Measurements from ENCODE around the gene TSBP1. TPM values are rescaled to one million over a fixed set of nuclear protein-coding genes. Genes with fewer than 3 reads are reported as not detected.

TSBP1 gene
- total and polyA plus RNA-seq, 2 of the 8 experiments (the other 6 are each of a cell fraction or from before 2014, with no cell fraction given), result not detected

DNA sequence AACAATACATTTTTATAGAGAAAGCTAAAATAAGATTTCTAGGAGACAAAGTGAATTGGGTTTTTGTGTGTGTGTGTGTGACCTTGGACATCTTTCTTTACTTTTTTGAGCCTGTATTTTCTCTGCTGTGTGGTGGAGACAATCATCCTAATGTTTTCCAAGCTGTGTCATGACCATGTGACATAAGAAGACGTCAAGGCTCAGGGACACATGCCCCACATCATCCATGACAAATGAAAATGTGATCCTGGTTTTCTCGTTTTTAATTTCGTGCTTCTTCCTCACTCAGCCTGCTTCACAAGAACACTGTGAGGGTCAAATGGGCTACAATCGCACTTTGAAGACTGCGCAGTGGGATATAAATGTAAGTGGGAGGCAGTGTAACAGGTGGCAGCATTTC, 39.2 kb upstream of the TSBP1 start:
- Histone ChIP-seq H2BK120ac (replicated peaks; ENCODE audit: low read depth, low read length) (no peak overlapping the region), H3K4me3 (ENCODE audit: extremely low read depth in 1 of 4, insufficient read depth in 2 of 4, low read depth in 3 of 4, low read length in 4 of 4) (no peak overlapping the region), H4K5ac (ENCODE audit: insufficient read length, low read depth, low read length) (no peak overlapping the region), H3K9me3 (ENCODE audit: insufficient read depth in 2 of 2, low read depth in 1 of 2, low read length in 1 of 2) (no peaks in the 10 kb centered on the region), H2BK20ac (ENCODE audit: low read length) (no peak overlapping the region), H3K36me3 (ENCODE audit: control insufficient read depth in 2 of 4, insufficient read depth in 4 of 4, low read length in 3 of 4) (no peaks in the 10 kb centered on the region), H2AK5ac (ENCODE audit: low read depth, low read length) (no peak overlapping the region), H3K18ac (ENCODE audit: extremely low read depth, low read length) (no peak overlapping the region), H3K23me2 (ENCODE audit: low read depth, low read length) (no peaks in the 10 kb centered on the region), H3K9ac (replicated peaks in 1 of 4; ENCODE audit: extremely low read depth in 1 of 4, low read depth in 3 of 4, low read length in 3 of 4) (no peak overlapping the region), H2BK12ac (ENCODE audit: low read depth, low read length) (no peak overlapping the region), H4K8ac (ENCODE audit: extremely low read depth, insufficient read depth, low read length) (no peak overlapping the region), H4K91ac (replicated peaks; ENCODE audit: insufficient read length, low read length) (no peak overlapping the region), H3K14ac (ENCODE audit: insufficient read length) (no peak overlapping the region), H3K4me2 (ENCODE audit: insufficient read depth in 1 of 2, low read depth in 2 of 2, low read length in 2 of 2) (no peak overlapping the region), H3K27ac (ENCODE audit: low read depth, low read length) (no peak overlapping the region), H3K56ac (replicated peaks; ENCODE audit: insufficient read length, low read depth, low read length) (no peak overlapping the region), H2BK5ac (ENCODE audit: low read depth, low read length) (no peak overlapping the region), H3K27me3 (replicated peaks in 1 of 4; ENCODE audit: control insufficient read depth in 3 of 4, extremely low read depth in 1 of 4, insufficient read depth in 3 of 4, low read length in 3 of 4) (peaks cover 0 to 12% (median 1%) of the 10 kb centered on the region in 4 experiments; a peak in 1 of 7 replicates), H4K20me1 (replicated peaks in 1 of 2; ENCODE audit: control insufficient read depth in 1 of 2, insufficient read depth in 2 of 2, low read length in 2 of 2) (peaks cover 0 to 1% of the 10 kb centered on the region in 2 experiments), H3K4me1 (replicated peaks in 1 of 4; ENCODE audit: control insufficient read depth in 3 of 4, insufficient read depth in 4 of 4, low read length in 3 of 4) (peaks cover 0 to 6% (median 2%) of the 10 kb centered on the region in 4 experiments; a peak in 3 of 7 replicates), H2BK15ac (ENCODE audit: low read length) (no peak overlapping the region), H3K23ac (ENCODE audit: insufficient read length) (no peak overlapping the region), H3K4ac (replicated peaks; ENCODE audit: insufficient read length, low read depth, low read length) (no peak overlapping the region), H3K79me2 (ENCODE audit: control insufficient read depth in 1 of 2, insufficient read depth in 2 of 2, low read length in 2 of 2) (no peaks in the 10 kb centered on the region), H3K79me1 (ENCODE audit: low read depth, low read length) (no peaks in the 10 kb centered on the region), H2AFZ (ENCODE audit: low read length) (no peak overlapping the region)
- ChIA-PET CTCF (ENCODE audit: partially characterized antibody) (interaction anchor here (1.0 to 5.7 kb wide), 4 partner anchors 8 to 163 kb away, joined by 3 to 51 read pairs (median 23); no protein-coding TSS in a partner anchor), POLR2A (ENCODE audit: partially characterized antibody) (no interaction called here)
- no peak for DNase-seq (ENCODE audit: low read depth in 1 of 2, low spot score in 2 of 2)
- no peak for TF ChIP-seq SUZ12 (IDR thresholded peaks at IDR 0.05; ENCODE audit: low read length)
- no peak for FAIRE-seq
- 65% methylated on average over 5 of the region's 5 CpGs; no CpG with 5 or more reads in 1 of the 2 experiments for WGBS, 2 experiments (ENCODE audit: extremely low coverage in 1 of 2, insufficient coverage in 1 of 2, insufficient read length in 1 of 2, insufficient replicate concordance in 2 of 2, low coverage in 1 of 2, low lambda C conversion rate in 2 of 2, missing lambda C conversion rate in 1 of 2)
